Measurements from ENCODE around the gene AARS1. TPM values are rescaled to one million over a fixed set of nuclear protein-coding genes. Genes with fewer than 3 reads are reported as not detected.
"Not testable (repeated sequence)": the region's sequence is repeated elsewhere in the genome, so short reads cannot be mapped to it uniquely, and the experiment has no call there.

AARS1 gene
- total RNA-seq, 1 donor from 2014 or later, result 91.5 TPM

DNA sequence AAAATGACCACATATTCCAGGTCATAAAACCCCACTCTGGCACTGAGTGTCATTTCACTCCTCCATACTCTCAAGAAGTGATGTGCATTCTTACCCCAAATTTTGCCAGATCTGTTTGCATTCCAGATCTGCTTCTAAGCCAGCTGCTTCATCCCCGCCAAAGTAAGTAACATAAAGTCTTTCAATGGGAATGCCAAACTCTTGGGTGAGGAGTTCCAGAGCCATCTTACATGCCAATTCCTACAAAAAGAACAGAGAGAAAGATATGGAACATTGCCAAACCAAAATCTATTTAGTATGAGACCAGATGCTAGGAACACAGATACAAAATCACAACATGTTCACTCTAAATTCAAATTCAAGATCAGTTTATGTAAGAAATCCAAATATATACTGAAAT is 12.9 kb downstream of the AARS1 start:
- no peak for DNase-seq (ENCODE audit: low read depth)

DNA sequence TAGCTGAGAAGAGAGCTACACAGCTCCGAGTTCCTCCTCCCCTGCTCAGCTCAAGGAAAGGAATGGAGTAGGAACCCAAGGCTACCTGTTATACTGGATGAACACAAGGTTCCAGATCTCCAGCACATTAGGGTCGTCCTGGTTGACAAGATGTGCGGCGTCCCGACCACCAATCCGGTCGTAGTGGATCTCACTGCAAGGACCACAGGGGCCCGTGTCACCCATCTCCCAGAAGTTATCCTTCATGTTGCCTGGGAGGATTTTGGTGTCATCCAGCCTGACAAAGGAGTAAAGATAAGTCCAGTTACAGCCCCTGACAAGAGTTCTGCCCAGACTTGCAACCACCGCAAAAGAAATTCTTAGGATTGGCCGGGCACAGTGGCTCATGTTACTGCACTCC is 17.6 kb downstream of the AARS1 start:
- DNase-seq (ENCODE audit: low read depth), result no peak

DNA sequence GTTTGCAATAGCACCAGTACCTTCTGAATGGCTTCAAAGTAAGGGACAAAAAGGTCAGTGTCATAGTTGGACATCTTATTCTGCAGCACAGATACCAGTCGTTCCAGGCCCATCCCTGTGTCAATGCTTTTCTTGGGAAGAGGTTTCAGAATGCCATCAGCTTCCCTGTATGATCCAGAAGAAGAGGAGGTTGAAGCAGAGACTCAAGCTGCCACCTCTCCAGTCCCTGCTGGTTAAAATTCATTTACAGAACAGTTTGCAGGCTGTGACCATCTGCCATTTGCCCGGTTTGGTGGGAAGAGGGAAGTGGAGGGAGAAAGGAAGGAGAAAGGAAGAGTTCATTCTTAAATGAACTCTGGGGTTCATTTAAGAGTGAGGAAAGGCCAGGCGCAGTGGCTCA is 19.1 kb downstream of the AARS1 start:
- DNase-seq (ENCODE audit: low read depth), result no peak

GRCh38 chr16:70269471-70269870 is 19.8 kb downstream of the AARS1 start:
- no peak for DNase-seq (ENCODE audit: low read depth)

DNA sequence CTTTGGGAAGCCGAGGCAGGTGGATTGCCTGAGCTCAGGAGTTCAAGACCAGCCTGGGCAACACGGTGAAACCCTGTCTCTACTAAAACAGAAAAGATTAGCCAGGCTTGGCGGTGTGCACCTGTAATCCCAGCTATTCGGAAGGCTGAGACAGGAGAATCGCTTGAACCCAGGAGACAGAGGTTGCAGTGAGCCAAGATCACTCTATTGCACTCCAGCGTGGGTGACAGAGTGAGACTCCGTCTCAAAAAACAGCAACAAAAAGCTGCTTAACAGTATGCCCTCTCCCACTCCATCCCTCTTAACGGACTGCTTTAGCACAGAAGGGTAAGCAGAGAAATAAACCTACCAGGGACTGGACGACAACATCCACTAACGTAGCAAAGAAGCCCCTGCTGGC is 21.4 kb downstream of the AARS1 start:
- DNase-seq (ENCODE audit: low read depth), result not testable (repeated sequence)

- DNase-seq (ENCODE audit: low read depth), result peak; percentile 49
Measured at GRCh38 chr16:70267516-70267915, 21.8 kb downstream of the AARS1 start.

DNA sequence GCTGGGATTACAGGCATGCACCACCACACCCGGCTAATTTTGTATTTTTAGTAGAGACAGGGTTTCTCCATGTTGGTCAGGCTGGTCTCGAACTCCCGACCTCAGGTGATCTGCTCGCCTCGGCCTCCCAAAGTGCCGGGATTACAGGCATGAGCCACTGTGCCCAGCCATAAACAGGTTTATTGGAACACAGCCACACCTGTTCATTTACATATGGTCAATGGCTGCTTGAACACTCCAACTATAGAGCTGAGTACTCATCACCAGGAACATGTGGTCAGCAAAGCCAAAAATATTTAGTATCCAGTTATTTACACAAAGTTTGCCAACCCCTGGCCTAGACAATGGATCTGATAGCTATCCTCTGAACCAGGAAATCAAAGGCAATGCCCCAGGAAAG is 29.4 kb downstream of the AARS1 start:
- DNase-seq (ENCODE audit: low read depth), result not testable (repeated sequence)

- DNase-seq (ENCODE audit: low read depth), result no peak
Measured at GRCh38 chr16:70258946-70259345, 30.4 kb downstream of the AARS1 start.

- DNase-seq (ENCODE audit: low read depth), result no peak
Measured at GRCh38 chr16:70258065-70258464, 31.2 kb downstream of the AARS1 start.

GRCh38 chr16:70257391-70257790 is 31.9 kb downstream of the AARS1 start:
- DNase-seq (ENCODE audit: low read depth), result peak; percentile 37

DNA sequence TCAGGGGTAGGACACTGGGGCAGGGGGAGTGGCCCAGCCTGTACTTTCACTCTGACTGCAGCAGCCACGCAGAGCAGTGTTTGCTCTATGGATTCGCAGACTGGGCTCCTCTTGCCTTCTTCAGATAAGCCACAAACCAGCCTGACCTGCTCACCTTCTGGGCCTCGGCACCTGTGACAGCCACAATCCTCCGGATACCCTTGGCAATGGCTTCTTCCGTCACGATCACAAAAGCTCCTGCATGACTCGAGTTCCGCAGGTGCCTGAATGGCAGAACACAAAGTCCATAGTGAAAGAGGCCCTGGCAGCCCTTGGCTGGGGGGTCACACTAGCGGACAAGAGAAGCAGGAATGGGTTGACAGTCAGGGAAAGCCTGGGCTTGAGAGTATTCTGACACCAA is 33.7 kb downstream of the AARS1 start:
- DNase-seq (ENCODE audit: low read depth), result no peak

DNA sequence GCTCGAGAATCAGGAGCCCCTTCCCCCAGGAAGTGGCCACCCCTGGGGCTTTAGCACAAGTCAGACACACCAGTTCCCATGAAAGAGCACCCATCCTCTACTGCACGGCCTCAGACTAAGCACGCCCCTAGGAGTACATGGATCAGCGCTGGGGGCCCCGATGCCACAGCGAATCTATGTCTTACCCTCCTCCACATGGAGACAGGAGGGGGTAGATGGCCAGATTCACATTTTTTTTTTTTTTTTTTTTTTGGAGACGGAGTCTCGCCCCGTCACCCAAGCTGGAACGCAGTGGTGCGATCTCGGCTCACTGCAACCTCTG is 34.4 kb downstream of the AARS1 start:
- DNase-seq (ENCODE audit: low read depth), result no peak

GRCh38 chr16:70254180-70254964 is 34.9 kb downstream of the AARS1 start:
- DNase-seq (ENCODE audit: low read depth), result peak; percentile 18

GRCh38 chr16:70253291-70254106 is 35.8 kb downstream of the AARS1 start:
- DNase-seq (ENCODE audit: low read depth), result peak; percentile 46

DNA sequence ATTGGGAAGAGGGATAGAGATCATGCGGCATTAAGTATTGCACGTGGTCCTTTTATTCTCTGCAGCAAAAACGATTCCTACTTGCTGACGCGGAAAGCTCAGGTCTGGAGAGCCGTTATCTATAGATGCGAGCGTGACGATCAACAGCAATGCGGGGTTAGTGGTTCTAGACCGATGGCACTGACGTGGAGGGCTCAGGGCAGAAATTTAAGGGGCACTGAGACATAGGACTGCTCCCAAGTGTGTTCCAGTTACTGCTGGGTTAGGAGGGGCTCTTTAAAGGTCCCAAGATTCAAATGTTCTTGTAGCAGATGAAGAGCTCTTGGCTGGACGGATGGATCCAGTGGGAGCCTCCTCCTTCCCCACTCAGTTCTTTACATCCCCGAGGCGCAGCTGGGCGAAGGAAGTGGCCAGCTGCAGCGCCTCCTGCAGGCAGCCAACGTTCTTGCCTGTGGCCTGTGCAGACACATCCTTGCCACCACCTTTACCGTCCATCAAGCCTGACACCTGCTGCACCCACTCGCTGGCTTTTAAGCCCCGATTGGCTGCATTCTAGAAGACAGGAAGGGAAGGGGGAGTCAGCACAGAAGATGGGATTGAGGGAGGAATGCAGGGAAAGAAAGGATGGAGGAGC is 36.8 kb downstream of the AARS1 start:
- DNase-seq (ENCODE audit: low read depth), result no peak

GRCh38 chr16:70251629-70252354 is 37.5 kb downstream of the AARS1 start, which contains the start of gene EXOSC6:
Gene EXOSC6, minus strand, starts transcription at chr16:70251940. Its CDS starts 40 bp downstream, at chr16:70251900.
- peak; percentile 95 for DNase-seq (ENCODE audit: low read depth)

GRCh38 chr16:70250748-70251628 is 38.3 kb downstream of the AARS1 start:
- DNase-seq (ENCODE audit: low read depth), result peak; percentile 56

- not testable (repeated sequence) for DNase-seq (ENCODE audit: low read depth)
Measured at GRCh38 chr16:70249697-70250096, 39.6 kb downstream of the AARS1 start.

DNA sequence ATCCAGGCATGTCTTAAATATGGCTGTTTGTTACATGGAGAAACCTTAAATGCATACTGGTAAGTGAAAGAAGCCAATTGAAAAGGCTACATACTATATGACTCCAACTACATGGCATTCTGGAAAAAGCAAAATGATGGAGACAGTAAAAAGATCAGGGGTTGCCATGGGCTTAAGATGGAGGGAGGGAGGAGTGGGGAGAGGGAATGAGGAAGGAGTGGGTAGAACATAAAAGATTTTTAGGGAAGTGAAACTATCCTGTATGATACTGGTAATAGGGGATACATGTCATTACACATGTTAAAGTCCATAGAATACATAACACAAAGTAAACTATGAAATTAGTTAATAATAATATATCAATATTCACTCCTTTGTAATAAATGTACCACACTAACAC is 50.5 kb downstream of the AARS1 start:
- not testable (repeated sequence) for DNase-seq (ENCODE audit: low read depth)

GRCh38 chr16:70231831-70232230 is 57.5 kb downstream of the AARS1 start:
- DNase-seq (ENCODE audit: low read depth), result not testable (repeated sequence)
